ENCODE results near the gene EVI5.

EVI5 gene

GRCh38 chr1:92784639-92785500 is at the start of gene EVI5:
TSS of gene EVI5 (minus strand) at chr1:92785108. CDS start at chr1:92736546, 48,562 bp downstream.
- DNase-seq (ENCODE audit: low read depth in 2 of 2), result peak; percentile 48 to 49

GRCh38 chr1:92834617-92835016 is 49.7 kb upstream of the EVI5 start:
- DNase-seq (ENCODE audit: low read depth in 2 of 2), result no peak

DNA sequence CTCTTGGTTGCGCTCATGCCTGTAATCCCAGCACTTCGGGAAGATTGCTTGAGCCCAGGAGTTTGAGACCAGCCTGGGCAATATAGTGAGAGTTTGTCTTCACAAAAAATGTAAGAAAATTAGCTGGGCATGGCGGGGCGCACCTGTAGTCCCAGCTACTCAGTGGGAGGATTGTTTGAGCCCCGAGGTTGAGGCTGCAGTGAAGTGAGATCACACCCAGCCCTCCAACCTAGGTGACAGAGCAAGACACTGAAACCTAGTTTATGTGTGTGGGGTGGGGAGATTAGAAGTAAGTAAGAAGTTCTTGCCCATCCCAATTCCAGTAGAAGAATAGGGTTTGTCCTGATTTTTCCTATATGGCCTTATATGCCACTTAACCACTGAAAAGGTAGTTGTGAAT is 48.9 kb upstream of the EVI5 start:
- DNase-seq (ENCODE audit: low read depth in 2 of 2), result no peak

DNA sequence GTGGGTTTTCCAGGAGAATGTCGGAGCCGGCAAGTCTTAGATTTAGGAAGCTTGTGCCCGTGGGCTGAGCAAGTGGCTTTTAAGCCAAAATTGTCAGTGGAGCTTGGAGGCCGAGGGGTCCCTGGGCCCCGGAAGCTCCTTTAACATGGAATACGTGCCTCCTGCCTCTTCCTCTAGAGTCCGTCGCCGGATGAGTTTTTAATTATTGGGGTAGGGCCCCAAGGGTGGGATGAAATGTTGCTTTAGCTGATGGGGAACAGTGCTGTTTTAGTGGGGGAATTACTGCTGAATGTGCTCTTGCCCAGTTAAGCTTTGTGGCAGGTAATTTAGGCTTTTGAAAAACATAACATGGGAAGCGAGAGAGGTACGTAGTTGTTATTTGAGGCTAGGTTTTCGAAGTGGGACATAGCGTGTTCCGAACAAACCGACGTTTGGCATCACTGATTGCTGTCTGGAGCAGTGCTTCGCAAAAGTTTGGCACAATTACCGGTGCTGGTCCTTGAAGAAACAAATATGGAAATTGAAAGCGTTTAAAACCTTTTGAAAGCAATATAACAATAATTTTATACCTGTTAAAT is 47.7 kb upstream of the EVI5 start:
- DNase-seq (ENCODE audit: low read depth in 2 of 2), result no peak

- DNase-seq (ENCODE audit: low read depth in 2 of 2), result peak; percentile 95 to 96
Measured at GRCh38 chr1:92831762-92832536, 47.0 kb upstream of the EVI5 start, which contains the start of gene RPL5. TSS of gene RPL5 (plus strand) at chr1:92832040. CDS start at chr1:92832115, 75 bp downstream.

- no peak for DNase-seq (ENCODE audit: low read depth in 2 of 2)
Measured at GRCh38 chr1:92831368-92831761, 46.5 kb upstream of the EVI5 start.

- DNase-seq (ENCODE audit: low read depth in 2 of 2), result no peak
Measured at GRCh38 chr1:92826792-92827191, 41.9 kb upstream of the EVI5 start.

- DNase-seq (ENCODE audit: low read depth in 2 of 2), result no peak
Measured at GRCh38 chr1:92822879-92823278, 38.0 kb upstream of the EVI5 start.

GRCh38 chr1:92820551-92820950 is 35.6 kb upstream of the EVI5 start:
- no peak for DNase-seq (ENCODE audit: low read depth in 2 of 2)

- no peak for DNase-seq (ENCODE audit: low read depth in 2 of 2)
Measured at GRCh38 chr1:92820024-92820423, 35.1 kb upstream of the EVI5 start.

GRCh38 chr1:92817986-92818764 is 33.3 kb upstream of the EVI5 start:
- no peak for DNase-seq (ENCODE audit: low read depth in 2 of 2)

DNA sequence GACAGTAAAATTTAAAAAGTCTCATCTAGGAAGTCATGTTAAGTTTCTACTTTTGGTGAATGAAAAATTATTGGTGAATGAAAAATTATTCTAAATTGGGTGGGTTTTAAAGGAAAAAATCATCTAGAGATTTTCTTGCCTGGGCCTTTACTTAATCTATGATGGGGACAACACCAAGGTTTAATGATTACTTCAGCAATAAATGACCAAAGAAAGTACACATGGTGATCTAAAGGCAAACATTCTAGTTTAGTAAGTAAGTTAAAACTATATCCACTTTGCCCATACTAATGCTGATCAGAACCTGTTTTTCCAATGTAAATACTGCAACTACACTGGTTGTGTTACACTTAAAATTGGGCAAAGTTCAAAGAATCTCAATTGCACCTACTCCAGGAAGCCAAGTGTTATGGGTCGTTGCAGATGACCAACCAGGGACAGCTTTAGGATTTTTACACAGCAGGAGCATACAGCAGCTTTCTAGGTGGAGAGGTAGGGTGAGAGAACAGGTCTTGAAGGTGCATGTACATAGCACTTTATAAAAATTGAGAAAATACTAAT is 32.3 kb upstream of the EVI5 start:
- DNase-seq (ENCODE audit: low read depth in 2 of 2), result no peak

DNA sequence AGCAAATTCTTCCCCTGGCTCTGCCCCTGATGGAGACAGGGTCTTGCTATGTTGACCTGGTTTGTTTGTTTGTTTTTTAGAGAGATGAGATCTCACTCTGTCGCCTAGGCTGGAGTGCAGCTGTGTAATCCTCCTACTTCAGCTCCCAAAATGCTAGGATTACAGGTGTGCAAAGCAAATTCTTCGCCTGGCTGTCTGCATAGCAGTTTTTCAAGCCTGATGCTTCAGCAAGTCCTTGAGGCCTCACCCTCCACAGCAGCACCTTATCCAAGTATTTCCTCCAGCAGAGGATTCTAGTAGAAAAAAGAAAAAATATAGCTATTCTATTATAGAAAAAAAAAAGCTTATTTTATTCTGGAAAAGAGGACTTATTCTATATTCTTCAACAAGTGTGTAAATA is 31.8 kb upstream of the EVI5 start:
- no peak for DNase-seq (ENCODE audit: low read depth in 2 of 2)

- DNase-seq (ENCODE audit: low read depth in 2 of 2), result no peak
Measured at GRCh38 chr1:92808381-92808780, 23.5 kb upstream of the EVI5 start.

- no peak for DNase-seq (ENCODE audit: low read depth in 2 of 2)
Measured at GRCh38 chr1:92805216-92805615, 20.3 kb upstream of the EVI5 start.

GRCh38 chr1:92804721-92805201 is 19.9 kb upstream of the EVI5 start:
- no peak for DNase-seq (ENCODE audit: low read depth in 2 of 2)

- no peak for DNase-seq (ENCODE audit: low read depth in 2 of 2)
Measured at GRCh38 chr1:92803140-92803887, 18.4 kb upstream of the EVI5 start.

GRCh38 chr1:92797961-92798360 is 13.1 kb upstream of the EVI5 start:
- no peak for DNase-seq (ENCODE audit: low read depth in 2 of 2)

DNA sequence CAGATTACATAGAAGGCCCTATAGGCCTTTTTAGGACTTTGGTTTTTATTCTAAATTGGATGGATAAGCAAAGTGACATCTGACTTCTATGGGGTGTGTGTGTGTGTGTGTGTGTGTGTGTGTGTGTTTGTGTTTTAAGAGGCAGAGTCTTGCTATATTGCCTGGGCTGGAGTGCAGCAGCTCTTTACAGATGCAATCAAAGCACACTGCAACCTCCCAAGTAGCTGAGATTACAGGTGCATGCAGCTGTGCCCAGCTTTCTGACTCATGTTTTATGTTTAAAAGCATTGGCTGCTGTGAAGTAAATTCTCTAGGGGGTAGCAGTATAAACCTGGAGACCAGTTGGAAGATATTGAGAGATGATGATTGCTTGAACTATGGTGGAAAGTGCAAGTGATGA is 12.4 kb upstream of the EVI5 start:
- no peak for DNase-seq (ENCODE audit: low read depth in 2 of 2)

DNA sequence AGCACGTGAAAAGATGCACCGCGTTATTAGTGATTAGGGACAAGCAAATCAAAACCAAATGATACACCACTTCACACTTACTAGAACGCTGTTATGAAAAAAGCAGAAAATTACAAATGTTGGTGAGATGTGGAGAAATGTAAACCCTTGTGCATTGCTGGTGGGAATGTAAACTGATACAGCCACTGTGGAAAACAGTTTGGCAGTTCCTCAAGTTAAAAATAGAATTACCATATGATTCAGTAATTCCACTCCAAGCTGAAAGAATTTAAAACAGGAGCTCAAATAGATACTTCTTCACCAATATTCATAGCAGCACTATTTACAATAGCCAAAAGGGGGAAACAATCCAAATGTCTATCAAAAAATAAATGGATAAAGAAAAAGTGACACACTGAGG is 10.3 kb upstream of the EVI5 start:
- no peak for DNase-seq (ENCODE audit: low read depth in 2 of 2)
